ENCODE data around the gene TTC36. TPM values are rescaled to one million over a fixed set of nuclear protein-coding genes. Genes with fewer than 3 reads are reported as not detected.
A peak's percentile ranks its signal among the peaks of the same experiment; 100 is the strongest.

The TTC36 gene
- total and polyA plus RNA-seq, 9 of the 15 experiments (the other 6 are each of a cell fraction or from before 2014, with no cell fraction given): 0.22 to 0.23 TPM; not detected in 7

DNA sequence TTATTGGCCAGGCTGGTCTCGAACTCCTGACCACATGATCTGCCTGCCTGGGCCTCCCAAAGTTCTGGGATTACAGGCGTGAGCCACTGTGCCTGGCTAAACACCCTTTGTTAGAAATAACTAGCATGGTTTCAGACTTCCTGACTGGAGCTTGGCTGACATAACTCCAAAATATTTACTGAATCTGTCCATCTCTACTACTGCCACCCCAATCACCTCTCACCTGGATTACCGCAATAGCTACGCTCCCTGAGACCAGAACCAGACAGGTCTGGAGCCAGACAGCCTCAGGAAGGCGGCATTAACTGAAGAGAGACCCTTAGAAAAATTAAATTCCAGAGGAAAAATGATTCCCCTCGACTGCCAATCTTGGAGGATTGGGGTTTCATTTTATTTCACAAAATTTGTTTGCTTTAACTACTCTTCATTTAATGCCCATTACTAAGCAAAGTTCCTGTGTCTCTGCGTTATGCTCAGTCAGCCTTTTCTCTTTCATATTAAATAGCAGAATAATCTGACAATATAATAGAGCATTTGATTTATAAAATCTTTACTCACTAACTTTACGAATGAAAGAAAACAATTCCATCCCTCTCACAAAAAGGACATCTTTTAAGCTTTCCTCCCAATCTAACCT, 16.9 kb downstream of the TTC36 start:
- in situ Hi-C loops (cut with MboI): no loop called here
- 49% methylated on average over 8 of the region's 8 CpGs for WGBS (ENCODE audit: insufficient coverage, low coverage, missing lambda C conversion rate)
- no peak for FAIRE-seq

DNA sequence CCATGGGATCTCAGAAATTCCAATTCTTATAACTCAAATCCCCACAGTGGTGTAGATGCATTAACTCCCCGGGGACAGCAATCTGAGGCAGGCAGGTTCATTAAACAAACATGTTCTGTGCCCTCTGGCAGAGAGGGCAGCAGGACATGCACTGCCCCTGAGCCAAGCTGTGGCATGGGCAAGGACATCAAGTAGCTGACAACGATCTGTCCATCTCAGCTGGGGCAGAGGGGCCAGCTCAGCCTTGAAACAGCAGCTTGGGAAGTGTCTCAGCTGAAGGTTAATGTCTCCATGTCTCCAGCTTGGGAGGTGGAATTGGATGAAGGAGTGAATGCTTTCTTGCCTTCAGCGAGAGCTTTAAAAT, 17.4 kb downstream of the TTC36 start:
- DNase-seq (ENCODE audit: extremely low read depth in 1 of 4, low spot score in 3 of 4) (no peak), FAIRE-seq (no peak), ATAC-seq (no peak)
- TSS peak; percentile 36 for BruUV-seq (replicated peaks)
- ChIA-PET CTCF (ENCODE audit: low intra/inter-chr PET ratio) (no interaction called here), POLR2A (no interaction called here)
- H4K20me1 ChIP-seq (replicated peaks; ENCODE audit: control insufficient read depth, insufficient read depth, low read length): no peaks in the 10 kb centered on the region
- H3K9me1 ChIP-seq (ENCODE audit: control insufficient read depth, insufficient read depth, low read length): no peaks in the 10 kb centered on the region
- peaks cover 0 to 9% of the 10 kb centered on the region in 2 experiments; a peak in 2 of 5 replicates for H3K4me1 ChIP-seq (replicated peaks in 1 of 2; ENCODE audit: control insufficient read depth in 2 of 2, insufficient read depth in 2 of 2, low read length in 2 of 2)
- H2AFZ ChIP-seq (ENCODE audit: low read depth, low read length): no peak overlapping the region
- no peak overlapping the region for H3K27ac ChIP-seq (ENCODE audit: extremely low read depth, low read depth, low read length)
- no peaks in the 10 kb centered on the region for H3K36me3 ChIP-seq (ENCODE audit: control insufficient read depth, insufficient read depth, low read length)
- no peaks in the 10 kb centered on the region for H3K9me3 ChIP-seq (replicated peaks; ENCODE audit: control insufficient read depth, insufficient read depth, low read depth, low read length)
- H3K4me3 ChIP-seq: no peak overlapping the region
- H3K79me2 ChIP-seq (ENCODE audit: control insufficient read depth, insufficient read depth, low read length): no peaks in the 10 kb centered on the region
- WGBS (ENCODE audit: insufficient coverage, low coverage, missing lambda C conversion rate): 25% methylated on average over 3 of the region's 3 CpGs
- intact Hi-C loops (cut with micrococcal nuclease): no loop called here
- H3K4me2 ChIP-seq (ENCODE audit: insufficient read depth, low read length): no peak overlapping the region
- in situ Hi-C loops (cut with MboI): no loop called here
- H3K9ac ChIP-seq (ENCODE audit: insufficient read depth in 1 of 2, low read depth in 2 of 2, low read length in 2 of 2): no peak overlapping the region
- no peak for TF ChIP-seq XRCC4 (IDR thresholded peaks at IDR 0.05; ENCODE audit: extremely low read depth, insufficient read depth, insufficient read length)
- TF ChIP-seq HDAC1 (IDR thresholded peaks at IDR 0.05): no peak
- TF ChIP-seq NFIC (IDR thresholded peaks at IDR 0.05): no peak
- TF ChIP-seq SIN3A (IDR thresholded peaks at IDR 0.05; ENCODE audit: borderline replicate concordance in 2 of 2, control insufficient read depth in 1 of 2, low read depth in 2 of 2, low read length in 2 of 2): no peak
- no peak for TF ChIP-seq EHMT2 (IDR thresholded peaks at IDR 0.05)
- TF ChIP-seq ETS2 (tag; IDR thresholded peaks at IDR 0.05; ENCODE audit: borderline replicate concordance, poor library complexity, severe bottlenecking): no peak
- TF ChIP-seq HLTF (IDR thresholded peaks at IDR 0.05): no peak
- TF ChIP-seq HDAC6 (IDR thresholded peaks at IDR 0.05; ENCODE audit: low read depth, low read length): no peak
- TF ChIP-seq VEZF1 (CRISPR knock-in tag; IDR thresholded peaks at IDR 0.05): no peak
- no peaks in the 10 kb centered on the region for H3K27me3 ChIP-seq (ENCODE audit: control insufficient read depth in 2 of 2, insufficient read depth in 2 of 2, low read length in 2 of 2)

More for the DNA sequence above, 16.9 kb downstream of the TTC36 start:
- intact Hi-C loops (cut with micrococcal nuclease): no loop called here
- TF ChIP-seq RFX5 (IDR thresholded peaks at IDR 0.05; ENCODE audit: low read depth, low read length) (no peak), FOSL1 (tag; conservative IDR thresholded peaks at IDR 0.05) (no peak), ZNF316 (IDR thresholded peaks at IDR 0.05) (peak; percentile 62), MAFF (IDR thresholded peaks at IDR 0.05; ENCODE audit: low read length) (peak; percentile 13; the same call in 1 of the 2 replicates), XRCC4 (IDR thresholded peaks at IDR 0.05; ENCODE audit: extremely low read depth, insufficient read depth, insufficient read length) (no peak)
- Histone ChIP-seq H3K27me3 (ENCODE audit: control insufficient read depth in 2 of 2, insufficient read depth in 2 of 2, low read length in 2 of 2) (no peaks in the 10 kb centered on the region), H3K27ac (ENCODE audit: extremely low read depth, low read depth, low read length) (no peak overlapping the region), H3K9ac (ENCODE audit: insufficient read depth in 1 of 2, low read depth in 2 of 2, low read length in 2 of 2) (no peak overlapping the region), H3K79me2 (ENCODE audit: control insufficient read depth, insufficient read depth, low read length) (no peaks in the 10 kb centered on the region), H3K4me2 (ENCODE audit: insufficient read depth, low read length) (no peak overlapping the region), H3K4me3 (no peak overlapping the region), H3K9me3 (replicated peaks; ENCODE audit: control insufficient read depth, insufficient read depth, low read depth, low read length) (no peaks in the 10 kb centered on the region), H3K4me1 (replicated peaks in 1 of 2; ENCODE audit: control insufficient read depth in 2 of 2, insufficient read depth in 2 of 2, low read length in 2 of 2) (peaks cover 0 to 9% of the 10 kb centered on the region in 2 experiments; a peak in 2 of 5 replicates), H3K9me1 (ENCODE audit: control insufficient read depth, insufficient read depth, low read length) (no peaks in the 10 kb centered on the region), H2AFZ (ENCODE audit: low read depth, low read length) (no peak overlapping the region), H3K36me3 (ENCODE audit: control insufficient read depth, insufficient read depth, low read length) (no peaks in the 10 kb centered on the region), H4K20me1 (replicated peaks; ENCODE audit: control insufficient read depth, insufficient read depth, low read length) (no peaks in the 10 kb centered on the region)
- no TSS peak for BruUV-seq (replicated peaks)
- ChIA-PET CTCF (ENCODE audit: low intra/inter-chr PET ratio) (no interaction called here), POLR2A (no interaction called here)
- DNase-seq (ENCODE audit: extremely low read depth in 1 of 4, low spot score in 3 of 4) (no peak), ATAC-seq (no peak)
